ENCODE results near the gene CDC14A. TPM values are rescaled to one million over a fixed set of nuclear protein-coding genes. Genes with fewer than 3 reads are reported as not detected.

The CDC14A gene
- total RNA-seq, 4 donors from 2014 or later = 9.0 to 32.4 (median 23.0) TPM

DNA sequence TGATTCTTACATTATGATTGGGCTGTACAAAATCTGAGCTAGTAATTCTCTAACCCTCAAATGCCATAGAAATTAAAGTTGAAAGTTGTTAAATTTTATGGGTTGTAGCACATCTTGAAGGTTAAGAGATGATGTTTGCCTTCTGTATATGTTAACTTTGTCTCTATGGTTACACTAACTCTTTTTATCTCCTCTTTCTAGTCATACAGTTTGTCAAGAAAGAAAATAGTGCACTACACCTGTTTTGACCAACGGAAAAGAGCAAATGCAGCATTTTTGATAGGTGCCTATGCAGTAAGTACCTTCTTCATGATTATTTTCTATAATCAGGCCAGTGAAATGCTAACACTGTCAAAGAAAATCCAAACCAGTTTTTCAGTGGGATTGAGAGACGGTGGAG is 38.2 kb downstream of the CDC14A start:
- DNase-seq = no peak
- no peak overlapping the region for H3K4me3 ChIP-seq
- no peaks in the 10 kb centered on the region for H3K4me1 ChIP-seq
- no peaks in the 10 kb centered on the region for H3K9me3 ChIP-seq
- H3K27me3 ChIP-seq = no peaks in the 10 kb centered on the region
- no peaks in the 10 kb centered on the region for H3K36me3 ChIP-seq
- TF ChIP-seq CTCF (IDR thresholded peaks at IDR 0.05) (no peak), POLR2A (IDR thresholded peaks at IDR 0.05) (no peak)
- intact Hi-C loops (cut with DNase I; ENCODE audit: low total_unique reads) = no loop called here
- no peak overlapping the region for H3K27ac ChIP-seq

- intact Hi-C loops (cut with DNase I; ENCODE audit: low total_unique reads) = no loop called here
- DNase-seq = no peak
- Histone ChIP-seq H3K27me3 (no peaks in the 10 kb centered on the region), H3K4me1 (no peaks in the 10 kb centered on the region), H3K36me3 (no peaks in the 10 kb centered on the region), H3K9me3 (no peaks in the 10 kb centered on the region), H3K4me3 (no peak overlapping the region), H3K27ac (no peak overlapping the region)
- TF ChIP-seq POLR2A (IDR thresholded peaks at IDR 0.05) (no peak), CTCF (IDR thresholded peaks at IDR 0.05) (no peak)
These were observed 39.4 kb downstream of the CDC14A start for GRCh38 chr1:100391675-100392074.

- H3K27me3 ChIP-seq = no peaks in the 10 kb centered on the region
- no peaks in the 10 kb centered on the region for H3K4me1 ChIP-seq
- H3K36me3 ChIP-seq = no peaks in the 10 kb centered on the region
- peak overlapping the region in 1 of 2 donors; percentile 47 for H3K27ac ChIP-seq
- no peak for DNase-seq
- TF ChIP-seq CTCF (IDR thresholded peaks at IDR 0.05) = no peak
- TF ChIP-seq POLR2A (IDR thresholded peaks at IDR 0.05) = no peak
- H3K4me3 ChIP-seq = no peak overlapping the region
- no peaks in the 10 kb centered on the region for H3K9me3 ChIP-seq
- intact Hi-C loops (cut with DNase I; ENCODE audit: low total_unique reads) = no loop called here
These were observed 40.5 kb downstream of the CDC14A start for GRCh38 chr1:100392756-100393155.

GRCh38 chr1:100394285-100394684 is 42.0 kb downstream of the CDC14A start:
- Histone ChIP-seq H3K4me3 (no peak overlapping the region), H3K4me1 (no peaks in the 10 kb centered on the region), H3K36me3 (no peaks in the 10 kb centered on the region), H3K27ac (no peak overlapping the region), H3K27me3 (no peaks in the 10 kb centered on the region), H3K9me3 (no peaks in the 10 kb centered on the region)
- intact Hi-C loops (cut with DNase I; ENCODE audit: low total_unique reads) = no loop called here
- DNase-seq = no peak
- TF ChIP-seq POLR2A (IDR thresholded peaks at IDR 0.05) = no peak
- no peak for TF ChIP-seq CTCF (IDR thresholded peaks at IDR 0.05)

DNA sequence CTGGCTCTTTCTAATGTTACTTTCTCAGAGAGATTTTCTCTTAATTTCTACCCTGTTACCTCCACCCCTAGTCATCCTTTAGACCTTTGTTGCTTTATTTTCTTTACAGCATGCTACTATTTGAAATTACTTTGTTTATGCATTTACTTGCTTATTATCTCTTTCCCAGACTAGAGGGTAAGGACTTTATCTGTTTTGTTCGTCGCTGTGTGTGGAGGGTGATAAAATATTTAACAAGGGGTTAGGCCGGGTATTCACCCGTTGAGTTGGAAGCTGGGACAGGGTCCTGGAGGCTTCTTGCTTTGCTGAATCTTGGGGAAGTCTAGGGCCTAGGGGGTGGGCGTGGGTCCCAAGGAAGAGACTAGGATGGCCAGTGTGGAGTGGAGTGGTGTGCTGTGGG is 43.6 kb downstream of the CDC14A start:
- intact Hi-C loops (cut with DNase I; ENCODE audit: low total_unique reads) = no loop called here

More for the DNA sequence above, 43.6 kb downstream of the CDC14A start:
- no peak overlapping the region for H3K4me3 ChIP-seq
- DNase-seq = no peak
- no peaks in the 10 kb centered on the region for H3K4me1 ChIP-seq
- H3K27me3 ChIP-seq = no peaks in the 10 kb centered on the region
- H3K9me3 ChIP-seq = no peaks in the 10 kb centered on the region
- no peak overlapping the region for H3K27ac ChIP-seq
- H3K36me3 ChIP-seq = no peaks in the 10 kb centered on the region
- no peak for TF ChIP-seq POLR2A (IDR thresholded peaks at IDR 0.05)
- no peak for TF ChIP-seq CTCF (IDR thresholded peaks at IDR 0.05)

Data from uterus (tissue), 4 donors.